Kidney glomerular epithelial cell (primary cell): Measurements from ENCODE around the gene ABCC11.
"Not testable (repeated sequence)": the region's sequence is repeated elsewhere in the genome, so short reads cannot be mapped to it uniquely, and the experiment has no call there.

Experiments
- DNase-seq: peaks from one replicate; lab custom pipeline; 2025; lab: John Stamatoyannopoulos, UW

Gene ABCC11

GRCh38 chr16:48246066-48246465, 1.3 kb downstream of the ABCC11 start:
- no peak for DNase-seq

DNA sequence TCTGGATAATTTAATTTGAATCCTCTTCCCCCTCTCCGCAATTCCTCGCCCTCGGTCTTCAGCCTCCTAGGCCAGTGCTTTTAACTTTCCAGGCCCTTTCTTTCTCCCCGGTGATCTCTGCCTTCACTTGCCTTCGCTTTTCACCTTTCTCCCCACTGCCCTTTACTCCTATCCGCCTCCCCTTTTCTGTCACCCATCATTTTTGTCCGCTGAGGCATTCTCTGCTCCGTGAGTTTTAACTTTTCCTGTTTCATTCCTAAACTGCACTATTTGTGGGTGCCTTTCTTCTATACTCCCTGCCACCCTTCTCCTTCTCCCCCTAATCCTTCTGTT, 2.5 kb downstream of the ABCC11 start:
- DNase-seq = no peak

- peak; percentile 70 for DNase-seq
Observed at GRCh38 chr16:48244080-48244862, 3.1 kb downstream of the ABCC11 start, which contains the start of gene LONP2. Gene LONP2 (plus strand): TSS chr16:48244300. CDS start chr16:48244389, 89 bp downstream.

DNA sequence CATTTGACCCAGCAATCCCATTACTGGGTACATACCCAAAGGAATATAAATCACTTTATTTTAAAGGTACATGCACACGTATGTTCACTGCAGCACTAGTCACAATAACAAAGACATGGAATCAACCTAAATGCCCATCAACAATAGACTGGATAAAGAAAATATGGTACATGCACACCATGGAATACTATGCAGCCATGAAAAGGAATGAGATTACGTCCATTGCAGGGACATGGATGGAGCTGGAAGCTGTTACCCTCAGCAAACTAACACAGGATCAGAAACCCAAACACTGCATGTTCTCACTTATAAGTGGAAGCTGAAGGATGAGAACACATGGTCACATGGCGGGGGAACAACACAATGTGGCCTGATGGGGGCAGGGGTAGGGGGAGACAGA, 7.2 kb downstream of the ABCC11 start:
- not testable (repeated sequence) for DNase-seq

GRCh38 chr16:48236286-48236685, 11.1 kb downstream of the ABCC11 start:
- DNase-seq = no peak

- DNase-seq = no peak
Observed at GRCh38 chr16:48235556-48236136, 11.7 kb downstream of the ABCC11 start.

- no peak for DNase-seq
Observed at GRCh38 chr16:48235058-48235555, 12.2 kb downstream of the ABCC11 start.

DNA sequence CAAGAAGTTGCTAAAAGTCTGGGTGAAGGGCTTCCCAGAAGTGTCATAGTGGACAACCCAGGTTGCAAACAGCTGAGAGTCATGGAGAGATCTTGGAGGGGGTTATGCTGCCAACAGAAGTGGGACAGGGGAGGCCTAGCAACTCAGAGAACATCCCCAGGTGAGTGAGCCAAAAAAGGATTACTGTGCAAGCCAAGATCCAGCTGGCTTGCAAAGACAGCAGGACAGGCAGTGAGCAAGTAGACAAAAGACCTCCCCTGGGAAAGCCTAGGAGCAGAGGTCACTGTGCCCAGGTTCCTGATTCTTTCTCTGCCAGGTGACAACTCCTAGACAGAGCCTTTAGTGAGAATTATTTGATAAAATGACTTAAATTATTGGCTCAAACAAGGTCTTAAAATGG, 12.7 kb downstream of the ABCC11 start:
- DNase-seq = no peak

GRCh38 chr16:48232493-48233040, 14.8 kb downstream of the ABCC11 start:
- DNase-seq = no peak

DNA sequence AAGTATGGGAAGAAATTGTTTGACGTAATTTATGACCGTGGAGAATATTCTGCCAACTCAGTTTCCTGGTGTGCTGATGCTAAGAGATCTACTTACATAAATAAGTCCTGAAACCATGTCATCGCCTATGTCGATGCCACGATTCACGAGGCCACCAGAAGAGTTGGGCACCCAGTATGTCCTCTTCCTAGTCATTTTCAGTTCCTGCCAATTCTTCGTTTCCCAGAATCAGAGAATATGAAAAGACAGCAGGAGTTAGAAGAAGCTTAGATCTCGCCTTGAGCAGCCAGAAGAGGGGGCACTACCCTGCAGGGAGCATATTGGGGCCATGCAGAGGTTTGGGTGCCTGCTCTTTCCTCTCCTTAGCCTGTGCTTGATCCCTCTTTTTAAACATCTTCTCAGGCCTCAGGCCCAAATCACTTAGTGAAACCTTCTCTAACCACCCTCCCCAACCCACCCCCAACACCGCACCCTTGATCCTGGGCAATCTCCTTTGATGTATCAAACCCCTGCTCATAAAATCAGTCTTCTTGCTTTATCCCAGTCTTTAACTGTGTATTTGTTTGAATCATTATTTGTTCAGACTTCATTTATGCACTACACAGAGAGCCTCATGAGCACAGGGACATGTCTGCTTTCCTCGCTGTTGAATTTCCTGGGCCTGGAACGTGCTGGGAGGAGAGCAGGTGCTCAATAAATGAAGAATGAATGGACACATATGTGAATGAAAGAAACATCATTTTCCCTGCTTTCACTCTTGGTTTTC, 15.4 kb downstream of the ABCC11 start:
- peak; percentile 5 for DNase-seq

DNA sequence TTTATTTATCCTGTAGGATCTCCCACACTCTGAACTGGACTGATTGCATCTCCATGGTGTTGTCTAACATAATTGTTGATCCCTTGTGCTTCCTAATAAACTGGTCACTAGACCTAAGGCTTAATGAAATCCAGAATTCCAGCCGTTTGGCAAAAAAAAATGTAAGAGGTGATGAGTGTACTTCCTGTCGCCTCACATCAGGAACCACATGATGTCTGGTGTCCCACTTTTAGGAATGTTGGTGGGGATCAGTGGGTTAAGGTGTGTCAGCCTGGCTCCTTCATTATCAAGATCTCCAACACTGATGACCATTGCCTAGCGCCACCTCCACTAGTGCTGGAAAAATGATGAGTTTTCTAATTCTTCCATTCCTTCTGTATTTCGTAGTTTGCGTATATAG, 21.9 kb downstream of the ABCC11 start:
- DNase-seq = no peak

DNA sequence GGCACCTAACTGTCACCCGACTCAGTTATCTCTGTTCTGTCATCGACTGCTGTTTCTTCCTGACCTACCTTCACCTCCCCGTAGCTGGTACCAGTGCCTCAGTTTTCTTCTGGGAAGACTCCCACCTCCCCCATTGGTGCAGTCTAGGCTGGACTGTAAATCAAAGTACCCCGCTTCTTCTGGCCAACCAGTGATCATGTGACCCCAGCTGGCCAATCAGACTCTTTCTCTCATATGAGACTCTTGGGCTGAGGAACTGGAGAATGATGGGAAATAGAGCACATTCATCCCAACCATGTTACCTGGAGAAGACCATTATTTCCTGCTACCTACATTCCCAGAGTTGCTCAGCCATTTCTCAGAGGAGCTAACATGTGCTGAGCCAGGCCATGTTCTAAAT, 23.8 kb downstream of the ABCC11 start:
- DNase-seq = no peak

DNA sequence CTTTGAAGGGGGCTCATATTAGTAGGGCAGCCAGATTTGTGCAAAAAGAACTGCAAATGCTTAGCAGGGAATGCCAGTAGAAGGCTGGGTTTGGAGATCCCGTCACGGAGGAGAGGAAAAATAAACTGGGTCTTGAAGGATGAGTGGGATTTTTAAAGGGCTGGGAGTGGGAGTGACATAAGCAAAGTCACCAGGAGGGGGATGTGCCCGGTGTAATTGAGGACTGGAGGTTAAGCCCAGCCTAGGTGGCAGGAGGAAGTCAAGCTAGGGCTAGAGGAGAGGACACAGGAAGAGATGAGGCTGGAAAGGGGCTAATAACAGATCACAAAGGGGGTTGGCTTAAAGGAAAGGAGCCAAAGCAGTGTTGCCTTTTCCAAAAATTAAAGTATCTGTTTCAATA, 26.4 kb downstream of the ABCC11 start:
- no peak for DNase-seq

- no peak for DNase-seq
Observed at GRCh38 chr16:48218473-48218872, 28.9 kb downstream of the ABCC11 start.

GRCh38 chr16:48217708-48218107, 29.6 kb downstream of the ABCC11 start:
- DNase-seq = no peak

DNA sequence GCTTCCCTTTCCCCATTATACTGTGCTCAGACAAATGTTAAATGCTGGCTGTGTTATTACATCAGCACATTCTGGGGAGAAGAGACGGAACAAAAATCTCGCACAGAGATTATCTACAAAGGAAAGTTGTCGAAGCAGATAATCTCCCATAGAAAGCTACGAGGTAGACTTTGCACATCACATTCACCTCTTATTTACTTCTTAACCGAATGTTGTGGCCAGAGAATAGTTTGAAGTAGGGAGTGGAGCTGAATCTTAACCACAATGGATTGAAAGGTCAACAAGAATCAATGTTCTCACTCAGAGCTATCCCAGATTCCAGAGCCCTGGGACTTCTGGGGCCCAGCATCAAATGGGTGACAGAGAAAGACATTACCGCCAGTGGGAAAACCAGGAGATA, 31.6 kb downstream of the ABCC11 start:
- DNase-seq = no peak

GRCh38 chr16:48212033-48212432, 35.3 kb downstream of the ABCC11 start:
- DNase-seq = no peak

- DNase-seq = no peak
Observed at GRCh38 chr16:48210747-48211146, 36.6 kb downstream of the ABCC11 start.

DNA sequence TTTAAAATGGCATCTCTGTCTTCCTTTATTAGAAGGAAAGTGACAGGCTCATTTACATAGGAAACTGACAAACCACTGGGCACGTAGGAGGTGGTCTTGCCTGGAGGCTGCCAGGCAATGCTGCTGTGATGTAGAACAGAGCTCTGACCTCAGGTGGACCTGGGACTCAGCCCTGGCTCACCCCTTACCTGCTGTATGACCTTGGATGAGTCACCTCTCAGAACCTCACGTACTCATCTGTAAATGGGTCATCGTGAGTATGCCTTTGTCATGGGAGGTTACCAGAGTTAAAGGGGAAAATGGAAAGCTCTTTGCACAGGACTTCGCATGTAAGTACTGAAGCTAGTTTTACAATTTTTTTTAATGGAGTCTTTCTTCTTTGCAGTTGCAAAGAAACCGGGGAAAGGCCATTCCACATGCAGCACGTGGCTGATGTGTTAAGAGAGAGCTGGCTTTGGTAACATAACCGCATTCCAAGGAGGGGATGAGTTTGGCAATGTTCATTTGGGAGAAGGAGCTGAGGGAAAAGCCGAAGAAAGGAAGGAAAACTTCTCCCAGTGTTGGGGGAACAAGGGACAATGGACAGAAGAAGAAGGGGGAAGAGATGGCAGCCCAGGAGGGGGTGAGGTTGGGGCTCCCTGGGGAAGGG, 40.6 kb downstream of the ABCC11 start:
- no peak for DNase-seq

DNA sequence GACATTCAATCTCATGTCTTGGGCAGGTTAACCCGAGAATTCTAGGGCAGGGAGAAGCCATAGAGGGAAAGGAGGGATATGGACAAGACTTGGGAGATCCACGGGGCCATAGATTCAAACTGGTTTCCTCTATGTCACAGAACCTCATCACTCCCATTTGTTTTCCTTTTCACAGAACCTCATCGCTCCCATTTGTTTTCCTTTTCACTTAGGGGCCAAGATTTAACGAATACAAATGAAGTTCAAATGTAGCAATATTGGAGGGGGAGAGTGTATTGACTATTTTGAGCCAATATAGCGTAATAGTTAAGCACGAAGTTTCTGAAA, 42.6 kb downstream of the ABCC11 start:
- no peak for DNase-seq

DNA sequence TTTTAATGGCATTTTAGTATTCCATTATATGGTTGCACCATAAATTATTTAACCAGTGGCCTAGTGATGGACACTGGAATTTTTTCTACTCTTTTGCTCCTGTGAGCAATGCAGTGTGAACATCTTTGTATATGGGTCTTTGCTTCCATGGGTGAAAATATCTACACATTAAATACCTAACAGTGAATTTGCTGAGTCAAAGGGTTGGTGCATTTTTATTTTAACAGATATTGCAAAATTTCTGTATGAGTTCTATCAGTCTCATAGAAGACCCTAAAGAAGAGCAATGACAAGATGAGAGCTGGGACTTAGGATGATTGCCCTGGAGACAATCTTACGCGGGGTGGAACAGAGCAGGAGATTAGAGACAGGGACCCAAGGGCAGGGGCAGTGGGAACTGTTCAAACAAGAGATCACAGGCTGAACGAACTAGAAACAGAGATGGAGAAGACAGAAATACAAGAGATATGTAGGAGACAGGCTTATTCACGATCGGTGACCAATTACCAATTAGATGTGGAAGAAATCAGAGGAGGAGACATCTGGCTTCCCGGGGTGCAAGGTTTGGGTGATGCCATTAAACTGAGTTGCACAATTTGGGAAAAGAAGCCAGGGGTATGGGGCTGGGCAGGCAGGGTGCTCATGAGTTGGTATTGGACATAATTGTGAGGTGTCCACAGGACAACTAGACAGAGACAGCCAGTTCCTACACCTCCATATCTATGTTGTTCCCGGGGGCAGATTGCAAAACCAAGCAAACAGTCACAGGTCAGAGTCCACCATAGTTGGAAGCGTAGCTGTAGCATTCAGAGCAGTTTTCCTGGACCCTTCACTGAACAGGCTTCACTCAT, 43.1 kb downstream of the ABCC11 start:
- no peak for DNase-seq
